Right lung (tissue), 5 donors: ENCODE measurements around the gene ECHS1. TPM values are rescaled to one million over a fixed set of nuclear protein-coding genes. Genes with fewer than 3 reads are reported as not detected.

ENCODE experiments used
- DNase-seq, 2 donors: peaks; one replicate each; pipeline ENCODE4 v3.0.0-alpha.2; 2013
- polyA plus RNA-seq, 5 donors: library from polyadenylated mRNA; unstranded; fragments of 120-200 nt; gene quantifications; one replicate each; pipeline versions ENCODE4 v1.2.1 to v1.2.3, GENCODE V29; 2013; ENCODE audit warnings: inconsistent platforms in 1 of 5, low replicate concordance in 1 of 5; ENCODE audit not compliant: insufficient read length in 5 of 5, insufficient read depth in 1 of 5

Gene ECHS1
- polyA plus RNA-seq, 5 donors: 66.9 to 92.0 (median 73.4) TPM

- no peak for DNase-seq
Measured at GRCh38 chr10:133346413-133346812, 26.7 kb downstream of the ECHS1 start.

GRCh38 chr10:133344236-133344635 is 28.9 kb downstream of the ECHS1 start:
- DNase-seq: no peak

- no peak for DNase-seq
Measured at GRCh38 chr10:133343558-133343957, 29.6 kb downstream of the ECHS1 start.

GRCh38 chr10:133342942-133343341 is 30.2 kb downstream of the ECHS1 start:
- no peak for DNase-seq

- DNase-seq: no peak
Measured at GRCh38 chr10:133341983-133342382, 31.2 kb downstream of the ECHS1 start.

- DNase-seq: no peak
Measured at GRCh38 chr10:133339708-133340380, 33.3 kb downstream of the ECHS1 start.

- DNase-seq: no peak
Measured at GRCh38 chr10:133338080-133339071, 34.8 kb downstream of the ECHS1 start.

- no peak for DNase-seq
Measured at GRCh38 chr10:133337370-133337725, 35.8 kb downstream of the ECHS1 start.

GRCh38 chr10:133336577-133337369 is 36.4 kb downstream of the ECHS1 start, which contains the start of gene CALY:
CALY (minus strand) TSS chr10:133336896; CDS start chr10:133328989, 7,907 bp downstream.
- DNase-seq: no peak

GRCh38 chr10:133336118-133336576 is 37.0 kb downstream of the ECHS1 start:
- no peak for DNase-seq

GRCh38 chr10:133335246-133336117 is 37.7 kb downstream of the ECHS1 start:
- DNase-seq: peak; percentile 52 to 63

GRCh38 chr10:133334503-133335245 is 38.5 kb downstream of the ECHS1 start:
- DNase-seq: no peak

GRCh38 chr10:133332936-133333699 is 40.0 kb downstream of the ECHS1 start:
- DNase-seq: no peak

GRCh38 chr10:133329491-133330202 is 43.5 kb downstream of the ECHS1 start:
- peak; percentile 80 to 83 for DNase-seq

- no peak for DNase-seq
Measured at GRCh38 chr10:133328358-133329343, 44.5 kb downstream of the ECHS1 start.

GRCh38 chr10:133327651-133328357 is 45.4 kb downstream of the ECHS1 start:
- DNase-seq: no peak
